Endothelial cell of umbilical vein (primary cell): ENCODE results near the gene SC5D. TPM values are rescaled to one million over a fixed set of nuclear protein-coding genes. Genes with fewer than 3 reads are reported as not detected.

Experiments
- BruUV-seq: library from RNA; stranded (reverse); fragments of 400-500 nt; replicated peaks from 2 replicates; lab custom pipeline; 2021; lab: Mats Ljungman, UMichigan
- CTCF ChIA-PET: fragments of 300-600, 350-600 bp; sonication (Branson Sonifier 250); formaldehyde crosslinking; loops from one replicate; lab custom pipeline; 2021; ENCODE audit warnings: antibody characterized with exemption, inconsistent platforms; lab: Charles Lee
- POLR2A ChIA-PET: fragments of 300-600, 350-600 bp; sonication (Branson Sonifier 250); formaldehyde crosslinking; loops from one replicate; lab custom pipeline; 2021; ENCODE audit warnings: antibody characterized with exemption, inconsistent platforms; lab: Charles Lee
- DNase-seq: peaks from one replicate; pipeline ENCODE4 v3.0.0-alpha.2; 2011; ENCODE audit warnings: low read depth, low spot score
- FAIRE-seq: peaks from 2 replicates; lab custom pipeline; 2011; peaks lifted over from hg19 to GRCh38; lab: Jason Lieb, UNC
- H2AFZ ChIP-seq: 2 replicates; pipeline ENCODE4 v1.6.0; 2012; ENCODE audit warnings: low read depth, low read length, control low read depth, inconsistent platforms
- H3K27ac ChIP-seq: 2 replicates; pipeline ENCODE4 v1.5.1; 2011; ENCODE audit warnings: low read depth, mild to moderate bottlenecking, control low read depth, low read length, moderate library complexity; ENCODE audit not compliant: insufficient read depth
- H3K27me3 ChIP-seq, 2 experiments: 2 replicates each; pipeline versions ENCODE4 v1.6.0 to v1.6.1; 2011; ENCODE audit warnings: low read length in 2 of 2, mixed read lengths in 1 of 2; ENCODE audit not compliant: control insufficient read depth in 2 of 2, insufficient read depth in 2 of 2
- H3K36me3 ChIP-seq, 2 experiments: 2 replicates in 1 of 2; 3 replicates in 1 of 2; pipeline ENCODE4 v1.5.1; 2011; ENCODE audit warnings: low read length in 2 of 2, mild to moderate bottlenecking in 1 of 2, moderate library complexity in 1 of 2; ENCODE audit not compliant: control insufficient read depth in 2 of 2, insufficient read depth in 2 of 2; ENCODE audit errors: extremely low read depth in 1 of 2
- H3K4me1 ChIP-seq: 3 replicates; pipeline ENCODE4 v1.5.1; 2011; ENCODE audit warnings: mild to moderate bottlenecking, low read length; ENCODE audit not compliant: control insufficient read depth, insufficient read depth; ENCODE audit errors: extremely low read depth
- H3K4me2 ChIP-seq: 2 replicates; pipeline ENCODE4 v1.6.1; 2011; ENCODE audit warnings: low read length, control low read depth, mixed read lengths; ENCODE audit not compliant: insufficient read depth
- H3K4me3 ChIP-seq, 3 experiments: fragments of 200-600 bp in 1 of 3; sonication (generic), shearing (Covaris generic) in 1 of 3; replicated peaks in 1 of 3; 2 replicates each; pipeline ENCODE4 v1.5.1; 2011 to 2016; ENCODE audit warnings: control low read depth in 3 of 3, low read length in 3 of 3, mild to moderate bottlenecking in 2 of 3, inconsistent platforms in 1 of 3, low read depth in 1 of 3, moderate library complexity in 1 of 3; ENCODE audit not compliant: insufficient read depth in 1 of 3
- H3K79me2 ChIP-seq: 2 replicates; pipeline ENCODE4 v1.6.0; 2012; ENCODE audit warnings: low read length, inconsistent platforms; ENCODE audit not compliant: control insufficient read depth, insufficient read depth
- H3K9ac ChIP-seq: replicated peaks from 2 replicates; pipeline ENCODE3; 2011; ENCODE audit warnings: low read length, control low read depth; ENCODE audit not compliant: insufficient read depth; ENCODE audit errors: extremely low read depth
- H3K9me1 ChIP-seq: replicated peaks from 3 replicates; pipeline ENCODE4 v1.6.0; 2011; ENCODE audit warnings: mild to moderate bottlenecking, low read length; ENCODE audit not compliant: control insufficient read depth, insufficient read depth; ENCODE audit errors: extremely low read depth
- H3K9me3 ChIP-seq: replicated peaks from 2 replicates; pipeline ENCODE4 v1.5.1; 2012; ENCODE audit warnings: low read length, inconsistent platforms; ENCODE audit not compliant: control insufficient read depth, insufficient read depth
- H4K20me1 ChIP-seq: replicated peaks from 2 replicates; pipeline ENCODE3; 2011; ENCODE audit warnings: mild to moderate bottlenecking, low read length; ENCODE audit not compliant: control insufficient read depth, insufficient read depth; ENCODE audit errors: extremely low read depth
- CTCF ChIP-seq, 2 donors: IDR thresholded peaks; 1 replicate in 1 of 2; 2 replicates in 1 of 2; pipeline ENCODE4 v1.5.1; 2011; ENCODE audit warnings: low read length in 2 of 2, mild to moderate bottlenecking in 2 of 2, moderate library complexity in 2 of 2, control low read depth in 1 of 2, inconsistent platforms in 1 of 2, low read depth in 1 of 2; ENCODE audit not compliant: insufficient read depth in 1 of 2; ENCODE audit errors: extremely low read depth in 1 of 2
- EZH2 ChIP-seq: IDR thresholded peaks from 2 replicates; pipeline ENCODE4 v1.6.1; 2012; ENCODE audit warnings: borderline replicate concordance, low read depth, mild to moderate bottlenecking, moderate library complexity, low read length, inconsistent platforms; ENCODE audit not compliant: severe bottlenecking
- FOS ChIP-seq: IDR thresholded peaks from 2 replicates; pipeline ENCODE4 v1.6.1; 2011; ENCODE audit warnings: mild to moderate bottlenecking, low read length, moderate library complexity, borderline replicate concordance; ENCODE audit not compliant: insufficient read depth
- GATA2 ChIP-seq: IDR thresholded peaks from 2 replicates; pipeline ENCODE4 v1.7.0; 2011; ENCODE audit warnings: low read depth, mild to moderate bottlenecking, moderate library complexity, mixed read lengths, low read length; ENCODE audit not compliant: insufficient read length, insufficient read depth
- JUN ChIP-seq: IDR thresholded peaks from 2 replicates; pipeline ENCODE4 v1.6.1; 2011; ENCODE audit warnings: borderline replicate concordance, low read depth; ENCODE audit not compliant: insufficient read length, insufficient read depth
- MYC ChIP-seq: IDR thresholded peaks from one replicate; pipeline ENCODE4 v1.6.1; 2011; ENCODE audit warnings: mild to moderate bottlenecking, low read depth, low read length
- POLR2A ChIP-seq: IDR thresholded peaks from 2 replicates; pipeline ENCODE4 v1.6.1; 2012; ENCODE audit warnings: low read depth, mild to moderate bottlenecking, control low read depth, low read length
- POLR2AphosphoS5 ChIP-seq: IDR thresholded peaks from 2 replicates; pipeline ENCODE4 v1.6.1; 2012; ENCODE audit warnings: low read depth, mild to moderate bottlenecking, control low read depth, low read length, moderate library complexity; ENCODE audit not compliant: insufficient read depth
- dilution Hi-C: fragments of 300-500 bp; cut with MboI; formaldehyde crosslinking; loops from one replicate; pipeline ENCODE4 v1.15.0; 2019; ENCODE audit warnings: low sequenced_read_pairs; ENCODE audit not compliant: extremely low pct_ligation_motif_present
- intact Hi-C: fragments of 100-400 bp; cut with micrococcal nuclease; formaldehyde crosslinking; loops from one replicate; pipeline ENCODE4 v1.10.0; 2022
- polyA plus RNA-seq, 4 experiments: library from polyadenylated mRNA; depleted of rRNA in 3 of 4; stranded (reverse) in 3 of 4; unstranded in 1 of 4; fragments of >200 nt; gene quantifications; 2 replicates each; pipeline versions ENCODE4 v1.2.1 to v1.2.3, GENCODE V29; 2011 to 2012; ENCODE audit warnings: missing spikeins in 1 of 4
- total RNA-seq: library from RNA; stranded (reverse); gene quantifications from 2 replicates; pipeline ENCODE4 v1.2.3, GENCODE V29; 2021
- TF ChIP-seq, protein P1 (sequence below): IDR thresholded peaks from 2 replicates; pipeline ENCODE4 v1.6.1; 2011; ENCODE audit not compliant: insufficient read depth, insufficient read length

SC5D gene
- total and polyA plus RNA-seq, 2 donors (not counting 3 experiments of a cell fraction or from before 2014, with no cell fraction given): 37.1 to 40.0 TPM

DNA sequence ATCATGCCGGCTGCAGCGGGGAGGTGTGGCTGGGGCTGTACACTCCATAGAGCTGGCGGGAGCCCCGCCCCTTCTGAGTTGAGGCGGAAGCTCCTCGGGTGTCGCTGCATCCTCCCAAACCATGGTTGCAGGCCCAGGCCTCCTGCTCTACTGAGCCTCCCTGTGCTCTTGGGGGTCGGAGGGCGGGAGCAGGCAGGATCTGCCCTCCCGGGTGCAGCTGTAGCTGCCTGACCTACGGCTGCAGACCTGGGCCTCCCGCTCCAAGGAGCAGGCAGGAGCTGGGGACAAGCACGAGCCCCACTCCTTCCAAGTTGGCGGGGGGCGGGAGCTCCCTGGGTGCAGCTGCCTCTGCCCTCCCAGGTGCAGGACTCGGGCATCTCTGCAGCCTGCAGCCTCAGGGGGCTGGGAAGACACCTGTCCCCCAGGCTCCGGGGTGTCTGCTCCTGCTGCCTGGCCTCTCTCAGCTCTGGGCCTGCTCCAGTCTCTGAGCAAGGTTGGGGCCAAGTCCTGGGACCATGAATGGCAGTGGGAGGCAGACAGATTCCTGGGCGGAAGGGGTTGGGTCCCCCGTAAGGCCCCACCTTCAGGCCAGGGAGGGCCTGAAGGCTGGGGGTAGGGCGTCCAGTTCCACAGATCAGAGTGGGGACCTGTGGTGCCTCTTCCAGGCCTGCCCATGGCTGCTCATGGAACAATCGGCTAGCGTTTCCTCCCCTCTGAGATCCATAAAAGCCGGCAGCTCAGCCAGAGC lies 46.4 kb upstream of the SC5D start:
- no peak for DNase-seq
- Histone ChIP-seq H3K4me2 (no peak overlapping the region), H3K9me1 (no peaks in the 10 kb centered on the region), H3K27ac (no peak overlapping the region), H3K4me1 (no peaks in the 10 kb centered on the region), H3K79me2 (no peaks in the 10 kb centered on the region), H3K27me3 (no peaks in the 10 kb centered on the region), H3K4me3 (no peak overlapping the region), H3K9me3 (no peaks in the 10 kb centered on the region), H2AFZ (no peak overlapping the region), H3K36me3 (no peaks in the 10 kb centered on the region), H3K9ac (no peak overlapping the region), H4K20me1 (no peaks in the 10 kb centered on the region)
- ChIA-PET POLR2A (no interaction called here), CTCF (interaction anchor here (0.9 to 3.5 kb wide), 4 partner anchors 10 to 345 kb away, joined by 3 to 30 read pairs (median 4); no protein-coding TSS in a partner anchor)
- FAIRE-seq: no peak
- dilution Hi-C loops (no loop called here), intact Hi-C loops (no loop called here)
- no TSS peak for BruUV-seq
- TF ChIP-seq CTCF (IDR thresholded peaks at IDR 0.05; ENCODE audit: extremely low read depth in 1 of 2, insufficient read depth in 1 of 2, low read depth in 1 of 2, low read length in 2 of 2) (no peak), MYC (no peak), EZH2 (no peak), JUN (no peak), POLR2AphosphoS5 (no peak), FOS (no peak), POLR2A (no peak), GATA2 (no peak)
- TF ChIP-seq, protein P1, sequence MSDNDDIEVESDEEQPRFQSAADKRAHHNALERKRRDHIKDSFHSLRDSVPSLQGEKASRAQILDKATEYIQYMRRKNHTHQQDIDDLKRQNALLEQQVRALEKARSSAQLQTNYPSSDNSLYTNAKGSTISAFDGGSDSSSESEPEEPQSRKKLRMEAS: no peak
